RCC 7860 (cell line): Measurements from ENCODE around the gene TET3.
A peak's percentile ranks its signal among the peaks of the same experiment; 100 is the strongest.
"Not testable (repeated sequence)": the region's sequence is repeated elsewhere in the genome, so short reads cannot be mapped to it uniquely, and the experiment has no call there.

Source experiments
- DNase-seq: peaks from one replicate; pipeline ENCODE4 v3.0.0-alpha.2; 2015; ENCODE audit warnings: low spot score
- FAIRE-seq: peaks from 2 replicates; lab custom pipeline; 2012; peaks lifted over from hg19 to GRCh38; lab: Jason Lieb, UNC

The TET3 gene

GRCh38 chr2:73984203-73984921, at the start of gene TET3:
Gene TET3 (plus strand): TSS chr2:73984910. CDS start chr2:73986404, 1,494 bp downstream.
- no peak for FAIRE-seq
- no peak for DNase-seq

- DNase-seq: no peak
- FAIRE-seq: no peak
Measured at GRCh38 chr2:73935641-73936040, 49.1 kb upstream of the TET3 start.

- DNase-seq (no peak), FAIRE-seq (no peak)
Measured at GRCh38 chr2:73937103-73937885, 47.4 kb upstream of the TET3 start.

GRCh38 chr2:73937899-73938298, 46.8 kb upstream of the TET3 start:
- FAIRE-seq: no peak
- DNase-seq: no peak

- peak; percentile 69 for FAIRE-seq
- DNase-seq: peak; percentile 65
Measured at GRCh38 chr2:73938718-73939352, 45.9 kb upstream of the TET3 start.

GRCh38 chr2:73939419-73939818, 45.3 kb upstream of the TET3 start:
- DNase-seq (no peak), FAIRE-seq (no peak)

- DNase-seq, FAIRE-seq: not testable (repeated sequence)
Measured at GRCh38 chr2:73940066-73940465, 44.6 kb upstream of the TET3 start.

GRCh38 chr2:73942664-73943063, 42.0 kb upstream of the TET3 start:
- no peak for DNase-seq
- no peak for FAIRE-seq

GRCh38 chr2:73944714-73945113, 40.0 kb upstream of the TET3 start:
- DNase-seq (no peak), FAIRE-seq (no peak)

- DNase-seq (no peak), FAIRE-seq (no peak)
Measured at GRCh38 chr2:73946215-73946614, 38.5 kb upstream of the TET3 start.

GRCh38 chr2:73946666-73947065, 38.0 kb upstream of the TET3 start:
- DNase-seq (no peak), FAIRE-seq (no peak)

- DNase-seq (no peak), FAIRE-seq (no peak)
Measured at GRCh38 chr2:73947412-73948018, 37.2 kb upstream of the TET3 start.

- FAIRE-seq (no peak), DNase-seq (no peak)
Measured at GRCh38 chr2:73949802-73950201, 34.9 kb upstream of the TET3 start.

GRCh38 chr2:73952499-73953446, 31.9 kb upstream of the TET3 start:
- FAIRE-seq: no peak
- no peak for DNase-seq

GRCh38 chr2:73956218-73956865, 28.4 kb upstream of the TET3 start:
- DNase-seq (no peak), FAIRE-seq (no peak)

- no peak for FAIRE-seq
Measured at GRCh38 chr2:73961274-73961673, 23.4 kb upstream of the TET3 start.

GRCh38 chr2:73961823-73962615, 22.7 kb upstream of the TET3 start:
- DNase-seq (no peak), FAIRE-seq (no peak)

More at GRCh38 chr2:73961274-73961673, 23.4 kb upstream of the TET3 start:
- DNase-seq: no peak

- DNase-seq: no peak
- FAIRE-seq: no peak
Measured at GRCh38 chr2:73962798-73963197, 21.9 kb upstream of the TET3 start.
